Embryonic facial prominence (tissue), 1 donor: ENCODE data around the gene GIN1.
"Not testable (repeated sequence)": the region's sequence is repeated elsewhere in the genome, so short reads cannot be mapped to it uniquely, and the experiment has no call there.

Source experiments
- DNase-seq: peaks from one replicate; pipeline ENCODE4 v3.0.0-alpha.2; 2016; ENCODE audit errors: extremely low spot score

The GIN1 gene

GRCh38 chr5:103119765-103120606 lies at the start of gene GIN1, which contains the start of gene PPIP5K2:
GIN1 (minus strand) TSS chr5:103120138; CDS start chr5:103108707, 11,431 bp downstream.
PPIP5K2 (plus strand) TSS chr5:103120301; CDS start chr5:103129590, 9,289 bp downstream.
- peak; percentile 91 for DNase-seq

GRCh38 chr5:103166706-103167105 lies 46.8 kb upstream of the GIN1 start:
- DNase-seq: no peak

- no peak for DNase-seq
Observed at GRCh38 chr5:103151156-103151555, 31.2 kb upstream of the GIN1 start.

GRCh38 chr5:103148213-103148612 lies 28.3 kb upstream of the GIN1 start:
- DNase-seq: no peak

- DNase-seq: no peak
Observed at GRCh38 chr5:103145196-103145595, 25.3 kb upstream of the GIN1 start.

GRCh38 chr5:103142132-103142531 lies 22.2 kb upstream of the GIN1 start:
- not testable (repeated sequence) for DNase-seq

- peak; percentile 40 for DNase-seq
Observed at GRCh38 chr5:103139264-103139865, 19.4 kb upstream of the GIN1 start.

- no peak for DNase-seq
Observed at GRCh38 chr5:103138202-103138690, 18.3 kb upstream of the GIN1 start.

GRCh38 chr5:103135461-103135860 lies 15.5 kb upstream of the GIN1 start:
- no peak for DNase-seq

- no peak for DNase-seq
Observed at GRCh38 chr5:103133231-103133630, 13.3 kb upstream of the GIN1 start.

GRCh38 chr5:103132684-103133083 lies 12.7 kb upstream of the GIN1 start:
- no peak for DNase-seq

- no peak for DNase-seq
Observed at GRCh38 chr5:103128202-103128601, 8.3 kb upstream of the GIN1 start.

- DNase-seq: no peak
Observed at GRCh38 chr5:103127292-103127817, 7.4 kb upstream of the GIN1 start.

GRCh38 chr5:103126557-103126956 lies 6.6 kb upstream of the GIN1 start:
- no peak for DNase-seq

- no peak for DNase-seq
Observed at GRCh38 chr5:103122242-103122641, 2.3 kb upstream of the GIN1 start.

- DNase-seq: no peak
Observed at GRCh38 chr5:103120607-103121200, 766 bp upstream of the GIN1 start.

- DNase-seq: no peak
Observed at GRCh38 chr5:103119070-103119764, 721 bp downstream of the GIN1 start.

GRCh38 chr5:103117471-103117991 lies 2.4 kb downstream of the GIN1 start:
- no peak for DNase-seq

- DNase-seq: no peak
Observed at GRCh38 chr5:103114440-103114839, 5.5 kb downstream of the GIN1 start.

GRCh38 chr5:103112910-103113309 lies 7.0 kb downstream of the GIN1 start:
- no peak for DNase-seq

GRCh38 chr5:103111468-103111867 lies 8.5 kb downstream of the GIN1 start:
- no peak for DNase-seq
